Transverse colon (tissue), 4 donors: ENCODE data around the gene TUNAR. TPM values are rescaled to one million over a fixed set of nuclear protein-coding genes. Genes with fewer than 3 reads are reported as not detected.

ENCODE experiments used
- DNase-seq: peaks from one replicate; pipeline ENCODE4 v3.0.0-alpha.2; 2019
- H3K27ac ChIP-seq, 4 donors: fragments of 200-600 bp; sonication (generic); 2 replicates each; pipeline ENCODE4 v1.5.1; 2016 to 2018; ENCODE audit warnings: inconsistent platforms in 4 of 4
- H3K27me3 ChIP-seq: fragments of 200-600 bp; sonication (generic); 2 replicates; pipeline ENCODE4 v1.5.1; 2017; ENCODE audit warnings: inconsistent platforms
- H3K36me3 ChIP-seq, 4 donors: fragments of 200-600 bp; sonication (generic); 2 replicates each; pipeline ENCODE4 v1.5.1; 2017 to 2019; ENCODE audit warnings: inconsistent platforms in 4 of 4
- H3K4me1 ChIP-seq, 4 donors: fragments of 200-600 bp; sonication (generic); 2 replicates each; pipeline ENCODE4 v1.5.1; 2017 to 2020; ENCODE audit warnings: inconsistent platforms in 4 of 4
- H3K4me3 ChIP-seq, 4 donors: fragments of 200-600 bp; sonication (generic); 1 replicate in 1 of 4; 2 replicates in 3 of 4; pipeline versions ENCODE4 v1.5.1 to v1.6.1; 2017 to 2019; ENCODE audit warnings: inconsistent platforms in 4 of 4
- H3K9me3 ChIP-seq, 2 donors: fragments of 200-600 bp; sonication (generic); 2 replicates each; pipeline ENCODE4 v1.5.1; 2017 to 2019; ENCODE audit warnings: inconsistent platforms in 2 of 2
- CTCF ChIP-seq, 5 experiments: fragments of 200-600 bp in 3 of 5; fragments of 450-650 bp in 2 of 5; sonication (generic) in 3 of 5; IDR thresholded peaks; 1 replicate in 2 of 5; 2 replicates in 3 of 5; pipeline ENCODE4 v1.5.1; 2016 to 2017; ENCODE audit warnings: antibody characterized with exemption in 5 of 5, inconsistent platforms in 3 of 5, mild to moderate bottlenecking in 2 of 5, moderate library complexity in 1 of 5
- EP300 ChIP-seq: sonication (generic); formaldehyde crosslinking; IDR thresholded peaks from one replicate; pipeline ENCODE4 v1.6.1; 2017; ENCODE audit warnings: antibody characterized with exemption, low read depth
- POLR2A ChIP-seq: fragments of 450-650 bp; IDR thresholded peaks from one replicate; pipeline ENCODE4 v1.6.1; 2016; ENCODE audit warnings: antibody characterized with exemption, mild to moderate bottlenecking, moderate library complexity
- POLR2AphosphoS5 ChIP-seq, 3 donors: sonication (generic); formaldehyde crosslinking; IDR thresholded peaks; one replicate each; pipeline ENCODE4 v1.6.1; 2016; ENCODE audit warnings: antibody characterized with exemption in 3 of 3
- WGBS, 2 donors: methylation state at CpG; one replicate each; pipeline ENCODE4 v1.1.5; 2018; ENCODE audit warnings: low coverage in 1 of 2; 5-methylcytosine and 5-hydroxymethylcytosine counted together
- in situ Hi-C, 4 donors: fragments of 200-750 bp; cut with MboI; loops; one replicate each; pipeline versions ENCODE4 v1.15.0 to v1.15.1; 2017; ENCODE audit warnings: low sequenced_read_pairs in 3 of 4, low pct_ligation_motif_present in 1 of 4, low pct_unique_long_range_greater_than_20kb in 1 of 4
- intact Hi-C: fragments of 100-400 bp; cut with DNase I; formaldehyde crosslinking; loops from one replicate; pipeline ENCODE4 v1.15.1; 2023; ENCODE audit warnings: low total_unique reads
- total RNA-seq, 4 donors: library from RNA; depleted of rRNA; stranded (reverse); fragments of >200 nt; gene quantifications; one replicate each; pipeline ENCODE4 v1.1.0, GENCODE V29; 2016

The TUNAR gene
- total RNA-seq, 4 donors from 2014 or later, result not detected

- H3K4me1 ChIP-seq, result no peaks in the 10 kb centered on the region
- H3K27ac ChIP-seq, result no peak overlapping the region
- 8% methylated on average over 6 of the region's 6 CpGs; no CpG with 5 or more reads in 1 of the 2 donors for WGBS, 2 donors
- TF ChIP-seq EP300 (no peak), POLR2AphosphoS5 (IDR thresholded peaks at IDR 0.05) (no peak), POLR2A (no peak), CTCF (IDR thresholded peaks at IDR 0.05) (no peak)
- no peaks in the 10 kb centered on the region for H3K27me3 ChIP-seq
- H3K9me3 ChIP-seq, result no peaks in the 10 kb centered on the region
- H3K4me3 ChIP-seq, result no peak overlapping the region
- intact Hi-C loops, result no loop called here
- in situ Hi-C loops, result no loop called here
- DNase-seq, result no peak
- no peaks in the 10 kb centered on the region for H3K36me3 ChIP-seq
These were observed 41.8 kb downstream of the TUNAR start for GRCh38 chr14:95918466-95918865.

- H3K27ac ChIP-seq, result no peak overlapping the region
- 67 to 74% methylated on average over 6 to 11 of the region's 11 CpGs for WGBS, 2 donors
- DNase-seq, result no peak
- no peaks in the 10 kb centered on the region for H3K36me3 ChIP-seq
- H3K9me3 ChIP-seq, result no peaks in the 10 kb centered on the region
- in situ Hi-C loops (no loop called here), intact Hi-C loops (no loop called here)
- H3K4me3 ChIP-seq, result no peak overlapping the region
- no peak for TF ChIP-seq EP300
- TF ChIP-seq POLR2A, result no peak
- TF ChIP-seq POLR2AphosphoS5 (IDR thresholded peaks at IDR 0.05), result no peak
- no peak for TF ChIP-seq CTCF (IDR thresholded peaks at IDR 0.05)
- H3K4me1 ChIP-seq, result no peaks in the 10 kb centered on the region
- no peaks in the 10 kb centered on the region for H3K27me3 ChIP-seq
These were observed 44.3 kb downstream of the TUNAR start for GRCh38 chr14:95920769-95921438.

DNA sequence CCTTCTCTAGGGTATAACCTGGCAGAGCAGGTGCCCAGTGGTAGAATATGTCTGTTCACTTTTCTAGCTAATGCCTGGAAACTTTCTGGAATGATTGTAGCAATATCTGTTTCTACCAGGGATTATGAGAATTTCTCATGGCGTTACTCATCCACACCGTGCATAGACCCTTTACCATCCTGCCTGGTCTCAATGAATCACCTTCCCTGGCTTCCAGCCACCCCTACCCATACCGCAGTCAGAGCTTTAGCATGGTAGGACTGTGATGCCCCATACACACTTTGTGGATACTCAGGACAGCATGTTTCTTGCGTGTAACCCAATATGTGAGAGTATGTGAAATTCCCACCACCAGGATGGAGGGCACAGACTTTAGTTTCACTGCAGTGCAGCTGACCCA, 45.4 kb downstream of the TUNAR start:
- Histone ChIP-seq H3K27me3 (no peaks in the 10 kb centered on the region), H3K36me3 (no peaks in the 10 kb centered on the region), H3K4me3 (no peak overlapping the region), H3K27ac (no peak overlapping the region), H3K4me1 (no peaks in the 10 kb centered on the region), H3K9me3 (no peaks in the 10 kb centered on the region)
- no peak for TF ChIP-seq CTCF (IDR thresholded peaks at IDR 0.05)
- TF ChIP-seq POLR2AphosphoS5 (IDR thresholded peaks at IDR 0.05), result no peak
- TF ChIP-seq POLR2A, result no peak
- no peak for TF ChIP-seq EP300
- 73 to 87% methylated on average over 3 to 4 of the region's 4 CpGs for WGBS, 2 donors
- in situ Hi-C loops (no loop called here), intact Hi-C loops (no loop called here)
- DNase-seq, result no peak

DNA sequence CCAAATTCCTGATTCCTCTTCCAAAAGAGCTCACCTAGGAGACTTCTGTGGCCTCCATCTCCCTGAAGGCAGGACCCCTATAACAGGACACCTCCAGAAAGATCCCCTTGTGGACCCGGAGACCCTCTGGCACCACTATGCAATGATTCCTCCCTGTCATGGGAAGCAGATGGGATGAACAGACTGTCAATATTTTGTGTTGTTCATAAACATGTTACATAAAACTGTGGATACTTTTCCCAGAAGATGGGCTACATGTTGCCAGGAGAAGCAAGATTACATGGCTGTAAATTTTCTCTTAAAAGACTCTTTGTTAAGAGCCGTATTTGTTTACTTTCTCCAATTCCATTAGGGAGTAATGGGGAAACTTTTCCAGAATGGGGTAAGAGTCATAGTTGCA, 52.1 kb downstream of the TUNAR start:
- no peak for TF ChIP-seq CTCF (IDR thresholded peaks at IDR 0.05)
- no peak for TF ChIP-seq POLR2AphosphoS5 (IDR thresholded peaks at IDR 0.05)
- TF ChIP-seq EP300, result no peak
- TF ChIP-seq POLR2A, result no peak
- H3K27me3 ChIP-seq, result no peaks in the 10 kb centered on the region
- H3K4me1 ChIP-seq, result no peaks in the 10 kb centered on the region
- no peaks in the 10 kb centered on the region for H3K9me3 ChIP-seq
- intact Hi-C loops (no loop called here), in situ Hi-C loops (no loop called here)
- DNase-seq, result no peak
- no peak overlapping the region for H3K4me3 ChIP-seq
- no peaks in the 10 kb centered on the region for H3K36me3 ChIP-seq
- WGBS, 2 donors, result 63 to 67% methylated on average over 2 of the region's 2 CpGs
- H3K27ac ChIP-seq, result no peak overlapping the region
